Measurements from ENCODE around the gene HS1BP3. TPM values are rescaled to one million over a fixed set of nuclear protein-coding genes. Genes with fewer than 3 reads are reported as not detected.

HS1BP3 gene
- total RNA-seq, 1 donor from 2014 or later, result 14.4 TPM

- H3K4me3 ChIP-seq (ENCODE audit: low read depth, low read length), result no peak overlapping the region
- no peak for TF ChIP-seq CTCF (conservative IDR thresholded peaks at IDR 0.05; ENCODE audit: low read depth, low read length)
- DNase-seq (ENCODE audit: low read depth), result no peak
Measured at GRCh38 chr2:20643060-20643459, 7.8 kb downstream of the HS1BP3 start.

- TF ChIP-seq CTCF (conservative IDR thresholded peaks at IDR 0.05; ENCODE audit: low read depth, low read length), result peak; percentile 97
- no peak overlapping the region for H3K4me3 ChIP-seq (ENCODE audit: low read depth, low read length)
- no peak for DNase-seq (ENCODE audit: low read depth)
Measured at GRCh38 chr2:20642055-20642971, 8.6 kb downstream of the HS1BP3 start.

GRCh38 chr2:20641123-20641985, 9.5 kb downstream of the HS1BP3 start:
- DNase-seq (ENCODE audit: low read depth), result peak; percentile 80
- H3K4me3 ChIP-seq (ENCODE audit: low read depth, low read length), result no peak overlapping the region
- TF ChIP-seq CTCF (conservative IDR thresholded peaks at IDR 0.05; ENCODE audit: low read depth, low read length), result no peak

GRCh38 chr2:20640411-20641122, 10.3 kb downstream of the HS1BP3 start:
- H3K4me3 ChIP-seq (ENCODE audit: low read depth, low read length), result no peak overlapping the region
- TF ChIP-seq CTCF (conservative IDR thresholded peaks at IDR 0.05; ENCODE audit: low read depth, low read length), result no peak
- no peak for DNase-seq (ENCODE audit: low read depth)

GRCh38 chr2:20638646-20639430, 12.1 kb downstream of the HS1BP3 start:
- no peak for TF ChIP-seq CTCF (conservative IDR thresholded peaks at IDR 0.05; ENCODE audit: low read depth, low read length)
- H3K4me3 ChIP-seq (ENCODE audit: low read depth, low read length), result no peak overlapping the region
- no peak for DNase-seq (ENCODE audit: low read depth)

GRCh38 chr2:20638014-20638413, 12.9 kb downstream of the HS1BP3 start:
- DNase-seq (ENCODE audit: low read depth), result no peak
- no peak for TF ChIP-seq CTCF (conservative IDR thresholded peaks at IDR 0.05; ENCODE audit: low read depth, low read length)
- H3K4me3 ChIP-seq (ENCODE audit: low read depth, low read length), result no peak overlapping the region
